Smooth muscle cell (in vitro differentiated cells): ENCODE measurements around the gene SCAF4. TPM values are rescaled to one million over a fixed set of nuclear protein-coding genes. Genes with fewer than 3 reads are reported as not detected.
"Not testable (repeated sequence)": the region's sequence is repeated elsewhere in the genome, so short reads cannot be mapped to it uniquely, and the experiment has no call there.

ENCODE experiments used
- DNase-seq: peaks from one replicate; lab custom pipeline; 2025; ENCODE audit not compliant: unreplicated experiment; lab: John Stamatoyannopoulos, UW
- H2AFZ ChIP-seq: fragments of 200-600 bp; sonication (generic); 2 replicates; pipeline ENCODE4 v1.6.0; 2016; ENCODE audit warnings: antibody characterized with exemption, low read depth, mild to moderate bottlenecking
- H3F3A ChIP-seq: fragments of 200-600 bp; sonication (generic); 2 replicates; pipeline ENCODE4 v1.6.0; 2017; ENCODE audit warnings: antibody characterized with exemption, low read depth
- H3K27ac ChIP-seq: fragments of 200-600 bp; sonication (generic); 2 replicates; pipeline ENCODE4 v1.5.1; 2016; ENCODE audit warnings: low read depth, mild to moderate bottlenecking
- H3K27me3 ChIP-seq: fragments of 200-600 bp; sonication (generic); 2 replicates; pipeline ENCODE4 v1.6.1; 2016; ENCODE audit warnings: low read depth, mild to moderate bottlenecking
- H3K36me3 ChIP-seq: fragments of 200-600 bp; sonication (generic); 2 replicates; pipeline ENCODE4 v1.5.1; 2016; ENCODE audit warnings: low read depth
- H3K4me1 ChIP-seq: fragments of 200-600 bp; sonication (generic); 2 replicates; pipeline ENCODE4 v1.5.1; 2016; ENCODE audit warnings: low read depth
- H3K4me2 ChIP-seq: fragments of 200-600 bp; sonication (generic); 2 replicates; pipeline ENCODE4 v1.6.0; 2016; ENCODE audit warnings: mild to moderate bottlenecking
- H3K4me3 ChIP-seq: fragments of 200-600 bp; sonication (generic); 2 replicates; pipeline ENCODE4 v1.5.1; 2016; ENCODE audit warnings: mild to moderate bottlenecking
- H3K79me2 ChIP-seq: fragments of 200-600 bp; sonication (generic); 2 replicates; pipeline ENCODE4 v1.6.0; 2016; ENCODE audit warnings: low read depth, mild to moderate bottlenecking
- H3K9ac ChIP-seq: fragments of 200-600 bp; sonication (generic); 2 replicates; pipeline ENCODE4 v1.6.0; 2016; ENCODE audit warnings: low read depth
- H3K9me3 ChIP-seq: fragments of 200-600 bp; sonication (generic); replicated peaks from 2 replicates; pipeline ENCODE4 v1.5.1; 2016; ENCODE audit warnings: low read depth
- H4K20me1 ChIP-seq: fragments of 200-600 bp; sonication (generic); 2 replicates; pipeline ENCODE4 v1.6.0; 2016; ENCODE audit warnings: low read depth
- CTCF ChIP-seq: fragments of 200-600 bp; sonication (generic); IDR thresholded peaks from 2 replicates; pipeline ENCODE4 v1.5.1; 2017; ENCODE audit warnings: borderline replicate concordance, mild to moderate bottlenecking, antibody characterized with exemption; ENCODE audit not compliant: insufficient read depth, poor library complexity, severe bottlenecking
- WGBS: methylation state at CpG from one replicate; pipeline ENCODE4 v1.1.7; 2016; ENCODE audit warnings: low lambda C conversion rate; 5-methylcytosine and 5-hydroxymethylcytosine counted together
- polyA plus RNA-seq: library from polyadenylated mRNA; unstranded; fragments of >200 nt; fragmentation: Nextera tagmentation; extraction: Ambion mirVana; gene quantifications from 2 replicates; pipeline ENCODE4 v1.2.1, GENCODE V29; 2016
- total RNA-seq: library from RNA; depleted of rRNA; stranded (reverse); fragments of >200 nt; gene quantifications from 2 replicates; pipeline ENCODE4 v1.2.3, GENCODE V29; 2014

SCAF4 gene
- total and polyA plus RNA-seq, 2 experiments from 2014 or later: 8.7 to 21.8 TPM

GRCh38 chr21:31636874-31637273 lies 95.0 kb downstream of the SCAF4 start:
- Histone ChIP-seq H2AFZ (no peak overlapping the region), H4K20me1 (no peaks in the 10 kb centered on the region), H3K27ac (no peak overlapping the region), H3K4me2 (no peak overlapping the region), H3K9me3 (no peaks in the 10 kb centered on the region), H3K27me3 (no peaks in the 10 kb centered on the region), H3K36me3 (no peaks in the 10 kb centered on the region), H3K4me3 (no peak overlapping the region), H3K79me2 (no peaks in the 10 kb centered on the region), H3K4me1 (no peaks in the 10 kb centered on the region), H3F3A (no peaks in the 10 kb centered on the region), H3K9ac (no peak overlapping the region)
- DNase-seq: no peak
- WGBS: 86% methylated on average over 2 of the region's 2 CpGs
- no peak for TF ChIP-seq CTCF

- Histone ChIP-seq H4K20me1 (no peaks in the 10 kb centered on the region), H3K4me3 (no peak overlapping the region), H3K36me3 (no peaks in the 10 kb centered on the region), H3K27ac (no peak overlapping the region), H3K27me3 (no peaks in the 10 kb centered on the region), H3K4me1 (no peaks in the 10 kb centered on the region), H2AFZ (no peak overlapping the region), H3K9ac (no peak overlapping the region), H3K4me2 (no peak overlapping the region), H3K79me2 (no peaks in the 10 kb centered on the region), H3K9me3 (no peaks in the 10 kb centered on the region), H3F3A (no peaks in the 10 kb centered on the region)
- TF ChIP-seq CTCF: no peak
- no peak for DNase-seq
- 95% methylated on average over 3 of the region's 3 CpGs for WGBS
These were observed 96.9 kb downstream of the SCAF4 start for GRCh38 chr21:31634993-31635392.

- not testable (repeated sequence) for H3K9ac ChIP-seq, DNase-seq, H3K27me3 ChIP-seq, H3F3A ChIP-seq, H3K79me2 ChIP-seq, H3K9me3 ChIP-seq, H3K36me3 ChIP-seq, H3K4me1 ChIP-seq, H2AFZ ChIP-seq, H3K4me2 ChIP-seq, H3K4me3 ChIP-seq, H4K20me1 ChIP-seq, H3K27ac ChIP-seq
- WGBS: 96% methylated on average over 6 of the region's 6 CpGs
These were observed 100.0 kb downstream of the SCAF4 start for GRCh38 chr21:31631881-31632280.

- no peak overlapping the region for H2AFZ ChIP-seq
- no peaks in the 10 kb centered on the region for H3K36me3 ChIP-seq
- H3F3A ChIP-seq: no peaks in the 10 kb centered on the region
- TF ChIP-seq CTCF: no peak
- WGBS: 37% methylated on average over 8 of the region's 8 CpGs
- DNase-seq: no peak
- H3K9ac ChIP-seq: no peak overlapping the region
- no peaks in the 10 kb centered on the region for H3K9me3 ChIP-seq
- no peaks in the 10 kb centered on the region for H3K79me2 ChIP-seq
- no peaks in the 10 kb centered on the region for H4K20me1 ChIP-seq
- no peaks in the 10 kb centered on the region for H3K4me1 ChIP-seq
- no peak overlapping the region for H3K27ac ChIP-seq
- H3K27me3 ChIP-seq: no peaks in the 10 kb centered on the region
- H3K4me2 ChIP-seq: peak overlapping the region; percentile 12
- H3K4me3 ChIP-seq: no peak overlapping the region
These were observed 101.8 kb downstream of the SCAF4 start for GRCh38 chr21:31629972-31630711.
